CD4-positive, alpha-beta T cell treated with Interleukin-15 for 1 hour (primary cell): ENCODE measurements around the gene MRPS7.

Source experiments
- DNase-seq: peaks from one replicate; pipeline ENCODE4 v3.0.0-alpha.2; 2020

The MRPS7 gene

GRCh38 chr17:75315541-75316243, 54.0 kb downstream of the MRPS7 start:
- peak; percentile 39 for DNase-seq
